ENCODE results near the gene KRTAP10-8.
"Not testable (repeated sequence)": the region's sequence is repeated elsewhere in the genome, so short reads cannot be mapped to it uniquely, and the experiment has no call there.

Gene KRTAP10-8

DNA sequence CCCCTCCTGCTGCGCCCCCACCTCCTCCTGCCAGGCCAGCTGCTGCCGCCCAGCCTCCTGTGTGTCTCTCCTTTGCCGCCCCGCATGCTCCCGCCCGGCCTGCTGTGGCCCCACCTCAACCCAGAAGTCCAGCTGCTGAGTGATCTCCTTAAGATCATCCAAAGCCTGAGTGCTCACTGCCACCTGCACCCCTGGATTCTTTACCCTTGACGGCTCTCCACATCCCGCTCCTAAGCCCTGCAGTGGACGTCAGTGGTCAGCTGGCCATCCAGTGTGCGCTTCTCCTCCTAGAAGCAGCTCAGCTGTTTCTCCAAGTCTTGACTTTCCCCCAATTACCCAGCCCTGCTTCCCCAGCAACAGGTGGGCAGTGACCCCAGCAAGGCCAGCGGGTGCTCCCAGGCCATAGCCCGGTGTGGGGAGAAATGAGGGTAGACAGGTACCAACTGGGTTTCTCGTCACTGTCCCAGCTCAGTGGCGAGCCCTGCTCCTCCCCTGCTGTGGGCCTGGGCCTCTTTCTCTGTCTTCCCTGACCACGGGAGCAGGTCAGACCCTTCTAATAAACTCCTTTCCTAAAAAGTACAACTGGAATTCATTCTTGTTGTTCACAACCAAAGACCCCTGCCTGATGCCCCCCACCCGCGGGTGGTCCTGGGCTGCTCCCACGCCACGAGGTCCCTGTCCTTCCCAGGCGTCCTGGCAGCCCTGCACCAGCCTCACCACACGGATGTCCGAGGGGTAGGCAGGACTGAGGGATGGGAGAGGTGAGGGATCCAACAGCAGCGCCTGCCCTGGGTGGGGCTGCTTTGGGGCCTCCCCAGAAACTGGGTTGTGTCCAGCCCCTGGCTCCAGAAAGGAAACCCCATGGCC is 10.1 kb upstream of the KRTAP10-8 start:
- no peak overlapping the region for H3K4me3 ChIP-seq (replicated peaks; ENCODE audit: low read depth, low read length)
- no peak for DNase-seq (ENCODE audit: extremely low read depth, low read depth)
- TF ChIP-seq, protein P1, sequence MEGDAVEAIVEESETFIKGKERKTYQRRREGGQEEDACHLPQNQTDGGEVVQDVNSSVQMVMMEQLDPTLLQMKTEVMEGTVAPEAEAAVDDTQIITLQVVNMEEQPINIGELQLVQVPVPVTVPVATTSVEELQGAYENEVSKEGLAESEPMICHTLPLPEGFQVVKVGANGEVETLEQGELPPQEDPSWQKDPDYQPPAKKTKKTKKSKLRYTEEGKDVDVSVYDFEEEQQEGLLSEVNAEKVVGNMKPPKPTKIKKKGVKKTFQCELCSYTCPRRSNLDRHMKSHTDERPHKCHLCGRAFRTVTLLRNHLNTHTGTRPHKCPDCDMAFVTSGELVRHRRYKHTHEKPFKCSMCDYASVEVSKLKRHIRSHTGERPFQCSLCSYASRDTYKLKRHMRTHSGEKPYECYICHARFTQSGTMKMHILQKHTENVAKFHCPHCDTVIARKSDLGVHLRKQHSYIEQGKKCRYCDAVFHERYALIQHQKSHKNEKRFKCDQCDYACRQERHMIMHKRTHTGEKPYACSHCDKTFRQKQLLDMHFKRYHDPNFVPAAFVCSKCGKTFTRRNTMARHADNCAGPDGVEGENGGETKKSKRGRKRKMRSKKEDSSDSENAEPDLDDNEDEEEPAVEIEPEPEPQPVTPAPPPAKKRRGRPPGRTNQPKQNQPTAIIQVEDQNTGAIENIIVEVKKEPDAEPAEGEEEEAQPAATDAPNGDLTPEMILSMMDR (IDR thresholded peaks at IDR 0.05; ENCODE audit: low read depth, low read length, missing control alignments): no peak

DNA sequence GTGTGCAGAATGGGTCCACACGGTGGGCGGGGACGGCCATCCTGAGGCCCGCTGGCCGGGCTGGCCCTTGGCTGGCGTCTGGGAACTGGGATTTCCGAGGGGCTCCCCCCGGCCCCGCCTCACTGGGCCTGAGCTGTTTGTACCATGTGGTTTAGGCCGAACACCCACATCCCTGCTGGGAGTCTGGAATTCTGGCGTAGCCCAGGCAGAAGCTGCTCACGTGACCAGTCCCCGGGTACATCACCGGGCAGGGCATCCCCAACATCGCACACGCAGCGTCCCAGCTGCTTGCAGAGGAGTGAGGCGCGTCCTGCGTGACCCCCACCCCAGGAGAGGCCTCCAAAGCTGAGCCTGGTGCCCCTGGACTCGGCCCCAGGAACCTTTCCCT is 9.4 kb upstream of the KRTAP10-8 start:
- TF ChIP-seq, protein P1 (IDR thresholded peaks at IDR 0.05; ENCODE audit: low read depth, low read length, missing control alignments): no peak
- no peak overlapping the region for H3K4me3 ChIP-seq (replicated peaks; ENCODE audit: low read depth, low read length)
- no peak for DNase-seq (ENCODE audit: extremely low read depth, low read depth)

DNA sequence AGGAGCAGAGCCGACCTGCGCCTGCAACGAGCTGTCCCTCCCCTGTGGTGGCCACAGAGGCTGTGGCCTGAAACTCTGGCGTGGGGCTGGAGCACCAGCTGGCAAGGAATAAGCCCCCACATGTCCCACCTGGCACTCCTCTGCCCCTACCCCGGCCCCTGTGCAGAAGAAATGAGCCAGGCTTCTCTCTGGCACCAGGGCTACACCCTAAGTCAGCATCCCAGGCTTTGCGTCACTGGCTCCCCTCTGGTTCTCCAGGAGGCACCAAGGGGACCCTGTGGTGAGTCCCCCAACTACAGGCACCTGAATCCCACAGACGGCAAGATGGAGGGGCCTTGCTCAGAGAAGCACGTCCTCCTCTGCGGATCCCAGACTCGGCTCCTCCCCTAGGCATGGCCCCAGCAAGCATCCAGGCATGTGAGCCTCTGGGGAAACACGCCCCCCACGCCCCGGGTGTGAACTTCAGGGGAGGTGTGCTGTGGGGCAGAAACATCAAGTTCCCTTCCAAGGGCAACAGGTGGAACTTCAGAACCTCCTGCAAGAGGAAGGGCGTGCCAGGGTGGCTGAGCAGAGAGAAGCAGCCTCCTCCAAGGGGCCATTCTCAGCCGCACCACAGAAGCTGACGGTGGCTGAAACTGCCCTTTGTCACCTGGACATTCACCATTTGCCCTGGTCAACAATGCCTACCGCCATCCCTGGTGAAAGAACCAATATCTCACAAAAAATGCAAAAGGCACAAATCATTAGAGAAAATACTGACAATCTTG is 8.6 kb upstream of the KRTAP10-8 start:
- TF ChIP-seq, protein P1 (IDR thresholded peaks at IDR 0.05; ENCODE audit: low read depth, low read length, missing control alignments): no peak
- H3K4me3 ChIP-seq (replicated peaks; ENCODE audit: low read depth, low read length): no peak overlapping the region
- no peak for DNase-seq (ENCODE audit: extremely low read depth, low read depth)

DNA sequence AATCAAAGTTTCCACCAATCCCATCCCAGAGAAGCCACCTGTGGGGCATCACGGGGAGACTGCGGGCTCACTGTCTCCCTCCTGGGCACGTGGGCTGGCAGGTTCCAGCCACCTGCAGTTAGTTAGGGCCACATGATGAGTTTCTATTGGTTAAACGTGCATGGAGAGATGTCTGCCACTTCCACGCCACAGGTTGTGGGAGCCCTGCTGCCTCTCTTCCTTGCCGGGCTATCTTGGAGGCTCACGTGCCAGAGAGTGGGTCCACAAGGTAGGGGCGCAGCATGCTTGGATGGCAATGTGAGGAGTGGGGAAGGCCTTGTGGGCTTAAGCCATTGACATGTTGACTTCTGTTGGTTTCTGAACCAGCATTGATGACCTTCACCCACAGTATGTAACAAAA is 8.0 kb upstream of the KRTAP10-8 start:
- no peak overlapping the region for H3K4me3 ChIP-seq (replicated peaks; ENCODE audit: low read depth, low read length)
- DNase-seq (ENCODE audit: extremely low read depth, low read depth): no peak
- TF ChIP-seq, protein P1 (IDR thresholded peaks at IDR 0.05; ENCODE audit: low read depth, low read length, missing control alignments): no peak

DNA sequence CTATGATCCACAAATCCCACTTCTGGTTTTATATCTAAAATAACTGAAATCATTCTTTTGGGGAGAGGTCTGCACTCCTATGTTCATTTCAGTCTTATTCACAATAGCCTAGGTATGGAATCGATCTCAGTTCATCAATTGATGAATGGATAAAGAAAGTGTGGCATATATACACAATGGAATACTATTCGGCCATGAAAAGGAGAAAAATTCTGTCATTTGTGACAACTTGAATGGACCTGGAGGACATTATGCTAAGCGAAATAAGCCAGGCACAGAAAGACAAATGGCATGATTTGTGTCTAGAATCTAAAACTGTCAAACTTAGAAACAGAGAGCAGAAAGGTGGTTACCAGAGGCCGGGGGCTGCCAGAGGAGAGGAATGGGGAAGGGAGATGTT is 5.4 kb upstream of the KRTAP10-8 start:
- no peak for DNase-seq (ENCODE audit: extremely low read depth, low read depth)

DNA sequence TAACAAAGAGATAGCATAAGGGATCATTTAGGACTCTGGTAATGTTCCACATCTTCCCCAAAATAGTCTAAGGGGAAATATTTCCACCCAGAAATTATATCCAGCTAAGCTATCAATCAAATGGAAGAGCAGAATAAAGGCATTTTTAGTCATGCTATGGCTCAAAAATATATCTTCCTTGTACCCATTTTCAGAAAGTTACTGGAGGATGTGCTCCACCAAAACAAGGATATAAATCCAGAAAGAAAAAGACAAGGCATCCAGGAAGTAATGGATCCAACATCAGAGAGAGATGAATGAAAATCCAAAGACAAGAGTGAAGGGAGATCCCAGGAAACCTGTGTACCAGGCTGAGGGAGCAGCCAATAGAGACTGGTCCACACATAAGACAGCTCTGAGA is 2.7 kb upstream of the KRTAP10-8 start:
- no peak overlapping the region for H3K4me3 ChIP-seq (replicated peaks; ENCODE audit: low read depth, low read length)
- no peak for DNase-seq (ENCODE audit: extremely low read depth, low read depth)
- TF ChIP-seq, protein P1 (IDR thresholded peaks at IDR 0.05; ENCODE audit: low read depth, low read length, missing control alignments): no peak

More for the DNA sequence above, 5.4 kb upstream of the KRTAP10-8 start:
- no peak overlapping the region for H3K4me3 ChIP-seq (replicated peaks; ENCODE audit: low read depth, low read length)
- TF ChIP-seq, protein P1 (IDR thresholded peaks at IDR 0.05; ENCODE audit: low read depth, low read length, missing control alignments): no peak

DNA sequence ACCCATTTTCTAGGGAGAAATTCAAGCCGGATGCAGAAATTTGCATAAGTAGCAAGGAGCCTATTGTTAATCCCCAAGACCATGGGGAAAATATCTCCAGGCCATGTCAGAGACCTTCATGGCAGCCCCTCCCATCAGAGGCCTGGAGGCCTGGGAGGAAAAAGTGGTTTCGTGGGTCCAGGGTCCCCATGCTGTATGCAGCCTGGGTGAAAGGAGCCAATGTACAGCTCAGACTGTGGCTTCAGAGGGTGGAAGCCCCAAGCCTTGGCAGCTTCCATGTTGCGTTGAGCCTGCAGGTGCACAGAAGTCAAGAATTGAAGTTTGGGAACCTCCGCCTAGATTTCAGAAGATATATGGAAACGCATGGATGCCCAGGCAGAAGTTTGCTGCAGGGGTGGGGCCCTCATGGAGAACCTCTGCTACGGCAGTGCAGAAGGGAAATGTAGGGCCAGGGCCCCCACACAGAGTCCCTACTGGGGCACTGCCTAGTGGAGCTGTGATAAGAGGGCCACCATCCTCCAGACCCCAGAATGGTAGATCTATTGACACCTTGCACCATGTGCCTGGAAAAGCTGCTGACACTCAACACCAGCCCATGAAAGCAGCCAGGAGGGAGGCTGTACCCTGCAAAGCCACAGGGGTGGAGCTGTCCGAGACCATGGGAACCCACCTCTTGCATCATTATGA is 1.6 kb upstream of the KRTAP10-8 start:
- not testable (repeated sequence) for DNase-seq (ENCODE audit: extremely low read depth, low read depth); H3K4me3 ChIP-seq (replicated peaks; ENCODE audit: low read depth, low read length)

All from HFF-Myc (cell line).